Fibroblast of lung (primary cell): ENCODE measurements around the gene APMAP. TPM values are rescaled to one million over a fixed set of nuclear protein-coding genes. Genes with fewer than 3 reads are reported as not detected.

Source experiments
- DNase-seq, 2 donors: peaks; one replicate each; pipeline versions ENCODE4 v3.0.0 to v3.0.0-alpha.2; 2010; ENCODE audit warnings: low read depth in 2 of 2
- H2AFZ ChIP-seq: 2 replicates; pipeline ENCODE4 v1.5.1; 2012; ENCODE audit warnings: low read length, control low read depth, inconsistent platforms
- H3K27ac ChIP-seq: 2 replicates; pipeline ENCODE4 v1.5.1; 2011; ENCODE audit warnings: low read length, control low read depth; ENCODE audit not compliant: insufficient read depth
- H3K27me3 ChIP-seq: 2 replicates; pipeline ENCODE4 v1.5.1; 2011; ENCODE audit warnings: mild to moderate bottlenecking, low read length; ENCODE audit not compliant: control insufficient read depth, insufficient read depth
- H3K36me3 ChIP-seq: 2 replicates; pipeline ENCODE4 v1.5.1; 2011; ENCODE audit warnings: low read length; ENCODE audit not compliant: control insufficient read depth, insufficient read depth
- H3K4me1 ChIP-seq: 2 replicates; pipeline ENCODE4 v1.5.1; 2011; ENCODE audit warnings: low read length; ENCODE audit not compliant: control insufficient read depth, insufficient read depth; ENCODE audit errors: extremely low read depth
- H3K4me2 ChIP-seq: 2 replicates; pipeline ENCODE4 v1.5.1; 2011; ENCODE audit warnings: low read length, control low read depth; ENCODE audit not compliant: insufficient read depth; ENCODE audit errors: extremely low read depth
- H3K4me3 ChIP-seq, 4 experiments: fragments of 200-600 bp in 1 of 4; sonication (generic) in 1 of 4; replicated peaks in 1 of 4; 2 replicates each; pipeline ENCODE4 v1.5.1; 2011 to 2016; ENCODE audit warnings: low read length in 4 of 4, low read depth in 3 of 4, mild to moderate bottlenecking in 3 of 4, control low read depth in 2 of 4, inconsistent platforms in 1 of 4, mixed read lengths in 1 of 4; ENCODE audit not compliant: insufficient read depth in 1 of 4; ENCODE audit errors: control extremely low read depth in 1 of 4
- H3K79me2 ChIP-seq: 2 replicates; pipeline ENCODE4 v1.5.1; 2012; ENCODE audit warnings: mild to moderate bottlenecking, low read length, inconsistent platforms; ENCODE audit not compliant: control insufficient read depth, insufficient read depth
- H3K9ac ChIP-seq: 2 replicates; pipeline ENCODE4 v1.5.1; 2011; ENCODE audit warnings: mild to moderate bottlenecking, low read length, control low read depth; ENCODE audit not compliant: insufficient read depth
- H3K9me3 ChIP-seq: 2 replicates; pipeline ENCODE4 v1.5.1; 2012; ENCODE audit warnings: low read depth, low read length; ENCODE audit not compliant: control insufficient read depth, insufficient read depth
- H4K20me1 ChIP-seq: 2 replicates; pipeline ENCODE4 v1.5.1; 2011; ENCODE audit warnings: low read length; ENCODE audit not compliant: control insufficient read depth, insufficient read depth; ENCODE audit errors: extremely low read depth
- EZH2 ChIP-seq: IDR thresholded peaks from 2 replicates; pipeline ENCODE4 v1.5.1; 2012; ENCODE audit warnings: low read length, control low read depth, mild to moderate bottlenecking; ENCODE audit errors: missing control alignments
- polyA plus RNA-seq, 2 donors: library from polyadenylated mRNA; depleted of rRNA in 1 of 2; stranded (reverse) in 1 of 2; unstranded in 1 of 2; fragments of >200 nt; gene quantifications; 2 replicates each; pipeline ENCODE4 v1.2.1, GENCODE V29; 2011 to 2012; ENCODE audit warnings: missing spikeins in 1 of 2
- total RNA-seq: library from RNA; depleted of rRNA; stranded (reverse); fragments of >200 nt; gene quantifications from 2 replicates; pipeline ENCODE4 v1.2.1, GENCODE V29; 2014
- TF ChIP-seq, protein P1 (sequence below), 2 donors: IDR thresholded peaks in 1 of 2; conservative IDR thresholded peaks in 1 of 2; 1 replicate in 1 of 2; 2 replicates in 1 of 2; pipeline ENCODE4 v1.5.1; 2011 to 2012; ENCODE audit warnings: low read length in 2 of 2, control low read depth in 1 of 2, inconsistent platforms in 1 of 2, low read depth in 1 of 2, mild to moderate bottlenecking in 1 of 2

Gene APMAP
- total and polyA plus RNA-seq, 2 donors (not counting 1 experiment from before 2014, with no cell fraction given), result 72.5 to 104 TPM

DNA sequence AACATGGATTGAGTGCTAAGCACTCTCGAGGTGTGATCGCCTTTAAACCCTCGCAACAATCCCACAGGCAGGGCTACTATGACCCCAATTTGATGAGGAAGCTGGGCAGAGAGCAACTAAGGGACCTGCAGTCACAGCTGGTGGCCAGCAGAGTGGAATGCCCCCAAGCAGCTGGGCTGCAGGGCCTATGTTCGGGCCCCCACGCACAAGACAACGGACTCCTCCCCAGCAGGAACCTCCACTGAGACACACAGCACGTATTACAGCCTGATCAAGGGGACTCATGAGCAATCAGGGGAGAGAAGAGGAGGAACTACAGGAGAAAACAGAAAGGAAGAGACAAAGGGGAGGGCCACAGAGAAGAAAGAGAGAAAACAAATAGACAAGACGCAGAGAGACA lies 21.8 kb downstream of the APMAP start:
- H3K79me2 ChIP-seq, result no peaks in the 10 kb centered on the region
- H3K27me3 ChIP-seq, result no peaks in the 10 kb centered on the region
- peaks cover 15% of the 10 kb centered on the region for H3K36me3 ChIP-seq
- no peak overlapping the region for H3K27ac ChIP-seq
- H3K9me3 ChIP-seq, result no peaks in the 10 kb centered on the region
- H3K4me1 ChIP-seq, result no peaks in the 10 kb centered on the region
- H2AFZ ChIP-seq, result no peak overlapping the region
- H3K4me3 ChIP-seq, result no peak overlapping the region
- H3K9ac ChIP-seq, result no peak overlapping the region
- H3K4me2 ChIP-seq, result no peak overlapping the region
- no peaks in the 10 kb centered on the region for H4K20me1 ChIP-seq
- DNase-seq, result no peak
- no peak for TF ChIP-seq EZH2
- TF ChIP-seq, protein P1, sequence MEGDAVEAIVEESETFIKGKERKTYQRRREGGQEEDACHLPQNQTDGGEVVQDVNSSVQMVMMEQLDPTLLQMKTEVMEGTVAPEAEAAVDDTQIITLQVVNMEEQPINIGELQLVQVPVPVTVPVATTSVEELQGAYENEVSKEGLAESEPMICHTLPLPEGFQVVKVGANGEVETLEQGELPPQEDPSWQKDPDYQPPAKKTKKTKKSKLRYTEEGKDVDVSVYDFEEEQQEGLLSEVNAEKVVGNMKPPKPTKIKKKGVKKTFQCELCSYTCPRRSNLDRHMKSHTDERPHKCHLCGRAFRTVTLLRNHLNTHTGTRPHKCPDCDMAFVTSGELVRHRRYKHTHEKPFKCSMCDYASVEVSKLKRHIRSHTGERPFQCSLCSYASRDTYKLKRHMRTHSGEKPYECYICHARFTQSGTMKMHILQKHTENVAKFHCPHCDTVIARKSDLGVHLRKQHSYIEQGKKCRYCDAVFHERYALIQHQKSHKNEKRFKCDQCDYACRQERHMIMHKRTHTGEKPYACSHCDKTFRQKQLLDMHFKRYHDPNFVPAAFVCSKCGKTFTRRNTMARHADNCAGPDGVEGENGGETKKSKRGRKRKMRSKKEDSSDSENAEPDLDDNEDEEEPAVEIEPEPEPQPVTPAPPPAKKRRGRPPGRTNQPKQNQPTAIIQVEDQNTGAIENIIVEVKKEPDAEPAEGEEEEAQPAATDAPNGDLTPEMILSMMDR (conservative IDR thresholded peaks at IDR 0.05 in 1 of 2, IDR thresholded peaks at IDR 0.05 in 1 of 2; ENCODE audit: low read depth in 1 of 2, low read length in 2 of 2), result no peak

GRCh38 chr20:24970030-24970553 lies 22.5 kb downstream of the APMAP start:
- no peak overlapping the region for H3K27ac ChIP-seq

GRCh38 chr20:24969186-24970029 lies 23.1 kb downstream of the APMAP start:
- no peaks in the 10 kb centered on the region for H3K27me3 ChIP-seq
- H2AFZ ChIP-seq, result no peak overlapping the region
- H3K27ac ChIP-seq, result no peak overlapping the region
- no peaks in the 10 kb centered on the region for H3K4me1 ChIP-seq
- no peak for TF ChIP-seq EZH2
- TF ChIP-seq, protein P1 (conservative IDR thresholded peaks at IDR 0.05 in 1 of 2, IDR thresholded peaks at IDR 0.05 in 1 of 2; ENCODE audit: low read depth in 1 of 2, low read length in 2 of 2), result no peak
- DNase-seq, result no peak
- H4K20me1 ChIP-seq, result no peaks in the 10 kb centered on the region
- no peak overlapping the region for H3K9ac ChIP-seq
- H3K36me3 ChIP-seq, result peaks cover 15% of the 10 kb centered on the region
- H3K4me2 ChIP-seq, result no peak overlapping the region
- no peaks in the 10 kb centered on the region for H3K9me3 ChIP-seq
- H3K4me3 ChIP-seq, result no peak overlapping the region
- no peaks in the 10 kb centered on the region for H3K79me2 ChIP-seq

More at GRCh38 chr20:24970030-24970553, 22.5 kb downstream of the APMAP start:
- peaks cover 15% of the 10 kb centered on the region for H3K36me3 ChIP-seq
- H2AFZ ChIP-seq, result no peak overlapping the region
- H3K9me3 ChIP-seq, result no peaks in the 10 kb centered on the region
- H3K27me3 ChIP-seq, result no peaks in the 10 kb centered on the region
- H3K9ac ChIP-seq, result no peak overlapping the region
- TF ChIP-seq, protein P1 (conservative IDR thresholded peaks at IDR 0.05 in 1 of 2, IDR thresholded peaks at IDR 0.05 in 1 of 2; ENCODE audit: low read depth in 1 of 2, low read length in 2 of 2), result no peak
- TF ChIP-seq EZH2, result no peak
- H3K4me2 ChIP-seq, result no peak overlapping the region
- H4K20me1 ChIP-seq, result no peaks in the 10 kb centered on the region
- H3K79me2 ChIP-seq, result no peaks in the 10 kb centered on the region
- H3K4me1 ChIP-seq, result no peaks in the 10 kb centered on the region
- H3K4me3 ChIP-seq, result no peak overlapping the region
- DNase-seq, result no peak
